ENCODE results near the gene CCDC183.
A peak's percentile ranks its signal among the peaks of the same experiment; 100 is the strongest.

CCDC183 gene

DNA sequence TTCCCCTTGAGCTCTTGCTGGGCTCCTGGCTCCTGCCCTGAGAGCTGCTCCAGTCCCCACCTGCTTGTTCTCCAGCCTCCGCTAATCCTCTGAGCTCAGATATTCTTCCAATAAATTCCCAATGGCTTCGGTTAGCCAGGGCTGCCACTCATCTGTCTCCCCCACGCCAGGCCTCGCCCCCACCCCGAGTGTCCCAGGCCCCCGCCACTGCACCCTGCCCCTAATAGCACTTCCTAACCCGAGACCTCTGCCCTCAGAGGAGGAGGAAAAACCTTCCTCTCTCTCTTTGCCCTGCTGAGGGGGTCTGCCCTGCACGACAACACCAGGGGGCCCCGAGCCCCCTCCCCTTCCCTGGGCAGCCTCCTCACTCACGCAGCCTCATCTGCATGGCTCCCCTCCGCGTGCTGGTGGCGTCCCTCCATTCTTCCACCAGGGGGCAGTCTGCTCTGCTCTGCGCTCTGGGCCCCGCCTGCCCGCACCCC, 26.4 kb upstream of the CCDC183 start:
- TF ChIP-seq, protein P1, sequence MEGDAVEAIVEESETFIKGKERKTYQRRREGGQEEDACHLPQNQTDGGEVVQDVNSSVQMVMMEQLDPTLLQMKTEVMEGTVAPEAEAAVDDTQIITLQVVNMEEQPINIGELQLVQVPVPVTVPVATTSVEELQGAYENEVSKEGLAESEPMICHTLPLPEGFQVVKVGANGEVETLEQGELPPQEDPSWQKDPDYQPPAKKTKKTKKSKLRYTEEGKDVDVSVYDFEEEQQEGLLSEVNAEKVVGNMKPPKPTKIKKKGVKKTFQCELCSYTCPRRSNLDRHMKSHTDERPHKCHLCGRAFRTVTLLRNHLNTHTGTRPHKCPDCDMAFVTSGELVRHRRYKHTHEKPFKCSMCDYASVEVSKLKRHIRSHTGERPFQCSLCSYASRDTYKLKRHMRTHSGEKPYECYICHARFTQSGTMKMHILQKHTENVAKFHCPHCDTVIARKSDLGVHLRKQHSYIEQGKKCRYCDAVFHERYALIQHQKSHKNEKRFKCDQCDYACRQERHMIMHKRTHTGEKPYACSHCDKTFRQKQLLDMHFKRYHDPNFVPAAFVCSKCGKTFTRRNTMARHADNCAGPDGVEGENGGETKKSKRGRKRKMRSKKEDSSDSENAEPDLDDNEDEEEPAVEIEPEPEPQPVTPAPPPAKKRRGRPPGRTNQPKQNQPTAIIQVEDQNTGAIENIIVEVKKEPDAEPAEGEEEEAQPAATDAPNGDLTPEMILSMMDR (IDR thresholded peaks at IDR 0.05), result peak; percentile 46
- Histone ChIP-seq H3K27ac (no peak overlapping the region), H3K36me3 (no peaks in the 10 kb centered on the region), H3K4me1 (ENCODE audit: control insufficient read depth in 1 of 2, insufficient read depth in 1 of 2, low read depth in 1 of 2, low read length in 1 of 2) (no peaks in the 10 kb centered on the region), H3K4me3 (ENCODE audit: low read depth in 1 of 2, low read length in 1 of 2) (no peak overlapping the region), H3K9me3 (peaks cover 3% of the 10 kb centered on the region), H3K27me3 (peaks cover 26% of the 10 kb centered on the region)

DNA sequence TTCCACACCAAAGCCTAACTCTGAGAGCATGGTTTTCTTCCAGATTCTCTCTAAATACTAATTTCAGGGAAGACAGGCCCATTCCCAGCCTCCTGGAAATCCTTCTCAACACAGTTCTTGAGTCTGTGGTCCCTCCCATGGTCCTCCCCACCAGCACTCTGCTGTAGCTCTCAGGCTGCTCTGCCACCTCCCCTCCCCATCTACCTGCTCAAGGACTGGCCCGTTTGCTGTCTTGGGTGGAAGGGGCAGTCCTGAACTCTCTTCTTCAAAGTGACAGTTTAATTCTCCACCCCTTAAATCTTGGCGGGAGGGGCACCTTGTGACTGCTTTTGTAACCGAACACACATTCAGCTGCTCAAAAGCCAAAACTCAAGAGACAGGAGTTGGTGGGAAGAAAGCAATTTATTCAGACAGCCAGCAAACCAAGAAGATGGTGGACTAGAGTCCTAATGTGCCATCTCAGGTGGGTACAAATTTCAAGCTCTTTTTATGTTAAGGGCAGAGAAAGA, 24.2 kb upstream of the CCDC183 start:
- H3K27ac ChIP-seq, result no peak overlapping the region
- H3K27me3 ChIP-seq, result peaks cover 25% of the 10 kb centered on the region
- TF ChIP-seq, protein P1 (IDR thresholded peaks at IDR 0.05), result no peak
- H3K4me1 ChIP-seq (ENCODE audit: control insufficient read depth in 1 of 2, insufficient read depth in 1 of 2, low read depth in 1 of 2, low read length in 1 of 2), result no peaks in the 10 kb centered on the region
- H3K4me3 ChIP-seq (ENCODE audit: low read depth in 1 of 2, low read length in 1 of 2), result no peak overlapping the region
- H3K36me3 ChIP-seq, result no peaks in the 10 kb centered on the region
- peaks cover 3% of the 10 kb centered on the region for H3K9me3 ChIP-seq

DNA sequence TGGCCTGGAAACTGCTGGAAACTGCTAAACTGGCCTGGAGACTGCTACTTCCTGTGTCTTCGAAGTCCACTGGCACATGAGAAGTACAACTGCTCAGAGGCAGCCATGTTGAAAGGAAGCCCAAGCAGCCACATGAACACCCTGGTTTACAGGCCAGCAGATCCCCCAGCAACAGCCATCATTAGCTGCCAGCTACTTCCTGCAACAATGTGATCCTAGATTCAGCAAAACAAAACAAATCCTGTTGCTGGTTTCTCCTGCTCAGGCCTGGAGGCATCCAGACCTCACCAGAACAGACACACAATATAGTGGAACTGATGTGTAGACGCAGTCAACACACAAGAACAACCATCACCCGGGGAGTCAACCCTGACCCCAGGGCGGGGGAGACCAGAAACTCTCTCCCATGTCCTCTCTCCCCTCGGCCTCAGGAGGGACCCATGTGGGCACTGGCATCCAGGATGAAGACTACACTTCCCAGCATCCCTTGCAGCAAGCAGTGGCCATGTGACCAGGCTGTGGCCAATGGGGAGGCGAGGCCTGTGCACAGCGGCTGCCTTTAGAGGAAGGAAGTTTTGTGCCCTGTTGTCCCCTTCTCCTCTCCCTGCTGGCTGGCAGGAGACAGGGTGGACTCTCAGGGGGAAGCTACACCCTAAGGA, 22.6 kb upstream of the CCDC183 start:
- H3K4me3 ChIP-seq (ENCODE audit: low read depth in 1 of 2, low read length in 1 of 2), result no peak overlapping the region
- TF ChIP-seq, protein P1 (IDR thresholded peaks at IDR 0.05), result no peak
- H3K9me3 ChIP-seq, result peaks cover 3% of the 10 kb centered on the region
- no peaks in the 10 kb centered on the region for H3K4me1 ChIP-seq (ENCODE audit: control insufficient read depth in 1 of 2, insufficient read depth in 1 of 2, low read depth in 1 of 2, low read length in 1 of 2)
- no peaks in the 10 kb centered on the region for H3K36me3 ChIP-seq
- H3K27me3 ChIP-seq, result peaks cover 25% of the 10 kb centered on the region
- H3K27ac ChIP-seq, result no peak overlapping the region

DNA sequence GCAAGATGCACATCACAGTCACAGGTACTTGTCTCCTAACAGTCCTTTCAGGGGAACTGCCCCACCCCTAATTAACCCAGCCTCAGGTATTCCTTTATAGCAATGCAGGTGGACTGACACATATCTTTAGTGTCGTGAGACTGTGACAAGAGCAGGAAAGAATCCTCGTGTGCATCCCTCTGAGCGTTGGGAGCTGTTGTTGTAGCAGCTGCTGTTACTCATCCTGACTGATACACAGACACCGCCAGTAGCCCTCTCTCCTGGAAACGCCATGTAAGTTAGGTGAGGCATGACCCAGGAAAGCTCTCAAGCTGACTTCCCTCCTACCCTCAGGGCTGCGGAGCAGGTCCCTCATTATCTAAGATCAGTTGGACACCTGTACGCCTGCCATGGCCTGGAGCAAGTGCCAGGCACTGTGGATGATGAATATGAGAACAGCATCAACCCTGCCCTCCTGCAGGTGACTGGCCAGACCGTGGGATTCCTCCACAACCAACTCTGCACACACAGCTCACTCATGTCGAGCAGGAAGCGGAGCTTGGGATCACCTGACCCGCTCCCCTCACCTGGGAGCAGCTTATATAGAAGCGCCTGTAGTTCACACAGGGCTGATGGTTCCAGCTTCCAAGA, 21.6 kb upstream of the CCDC183 start:
- Histone ChIP-seq H3K4me3 (ENCODE audit: low read depth in 1 of 2, low read length in 1 of 2) (no peak overlapping the region), H3K4me1 (ENCODE audit: control insufficient read depth in 1 of 2, insufficient read depth in 1 of 2, low read depth in 1 of 2, low read length in 1 of 2) (no peaks in the 10 kb centered on the region), H3K27me3 (peaks cover 30% of the 10 kb centered on the region), H3K36me3 (no peaks in the 10 kb centered on the region), H3K9me3 (peaks cover 3% of the 10 kb centered on the region), H3K27ac (no peak overlapping the region)
- TF ChIP-seq, protein P1 (IDR thresholded peaks at IDR 0.05), result no peak

DNA sequence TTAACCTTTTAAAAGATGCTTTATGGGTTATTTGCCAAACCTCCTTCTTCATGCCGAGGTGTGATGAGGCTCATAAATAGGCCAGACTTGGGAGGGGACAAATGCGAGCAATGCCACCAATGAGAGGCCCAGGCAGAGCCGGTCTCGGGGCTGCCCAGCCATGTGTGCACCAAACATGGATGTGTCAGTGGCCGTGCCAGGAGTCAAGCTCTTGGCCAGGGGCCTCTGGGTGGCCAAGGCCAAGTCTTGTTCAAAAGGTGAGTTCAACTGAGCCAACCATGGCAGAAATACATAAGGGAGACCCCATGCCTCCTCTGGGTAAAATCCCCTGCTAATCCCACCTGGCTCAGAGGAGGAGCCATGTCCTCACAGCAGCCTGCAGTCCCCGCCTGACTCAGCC, 20.9 kb upstream of the CCDC183 start:
- H3K27ac ChIP-seq, result no peak overlapping the region
- H3K4me1 ChIP-seq (ENCODE audit: control insufficient read depth in 1 of 2, insufficient read depth in 1 of 2, low read depth in 1 of 2, low read length in 1 of 2), result no peaks in the 10 kb centered on the region
- H3K27me3 ChIP-seq, result peaks cover 30% of the 10 kb centered on the region
- no peaks in the 10 kb centered on the region for H3K36me3 ChIP-seq
- peaks cover 3% of the 10 kb centered on the region for H3K9me3 ChIP-seq
- TF ChIP-seq, protein P1 (IDR thresholded peaks at IDR 0.05), result no peak
- H3K4me3 ChIP-seq (ENCODE audit: low read depth in 1 of 2, low read length in 1 of 2), result no peak overlapping the region
